ENCODE results near the gene ICAM1.

DNA sequence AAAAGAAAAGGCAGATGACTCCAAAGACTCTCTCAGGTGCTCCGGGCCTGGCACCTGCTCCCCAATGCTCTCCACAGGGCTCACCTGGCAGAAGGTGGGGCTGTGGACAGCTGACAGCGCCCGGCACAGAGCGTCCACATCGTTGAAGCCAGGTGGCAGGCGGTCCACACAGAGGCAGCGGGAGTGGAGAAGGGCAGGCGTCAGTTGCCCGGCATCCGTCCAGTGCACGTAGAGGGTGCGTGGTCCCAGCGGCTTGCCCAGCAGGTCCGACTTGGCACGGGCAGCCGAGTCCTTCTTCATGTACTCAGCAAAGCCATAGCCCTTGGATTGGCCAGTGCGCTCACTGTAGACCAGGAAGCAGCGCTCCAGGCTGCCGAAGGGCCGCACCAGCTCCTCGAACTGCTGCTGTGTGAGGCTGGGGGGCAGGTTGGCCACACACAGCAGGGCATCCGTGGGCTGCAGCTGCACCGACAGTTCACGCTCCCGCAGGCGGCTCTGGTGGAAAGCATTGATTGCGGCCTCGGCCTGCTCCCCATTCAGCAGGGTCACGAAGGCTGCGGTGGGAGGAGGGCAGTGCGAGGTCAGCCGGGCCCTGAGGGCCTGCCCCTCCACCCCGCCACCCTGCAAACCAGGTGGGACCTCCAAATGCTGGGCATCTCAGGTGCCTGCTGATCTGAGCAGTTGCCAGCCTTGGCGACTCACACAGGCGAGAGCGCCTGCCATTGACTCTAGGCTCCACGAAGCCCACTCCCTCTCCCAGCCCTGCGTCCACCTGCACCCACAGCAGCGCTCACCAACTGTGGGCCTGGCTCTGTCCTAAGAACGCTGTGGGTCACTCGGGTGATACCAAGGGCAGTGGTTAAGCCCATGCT, 57.9 kb downstream of the ICAM1 start:
- no peak for TF ChIP-seq POLR2AphosphoS5 (IDR thresholded peaks at IDR 0.05; ENCODE audit: low read depth, low read length)
- TF ChIP-seq TAF1 (IDR thresholded peaks at IDR 0.05; ENCODE audit: borderline replicate concordance, insufficient read depth, low read length), result no peak
- TF ChIP-seq REST (IDR thresholded peaks at IDR 0.05; ENCODE audit: insufficient read depth in 1 of 2, low read depth in 2 of 2, low read length in 2 of 2), result no peak
- TF ChIP-seq SIN3A (IDR thresholded peaks at IDR 0.05; ENCODE audit: borderline replicate concordance, insufficient read depth, low read length), result no peak

Data from PFSK-1 (cell line).